Lower leg skin (tissue), 4 donors: ENCODE results near the gene LRP5. TPM values are rescaled to one million over a fixed set of nuclear protein-coding genes. Genes with fewer than 3 reads are reported as not detected.

Source experiments
- DNase-seq, 2 donors: peaks; one replicate each; pipeline ENCODE4 v3.0.0-alpha.2; 2019; ENCODE audit warnings: low spot score in 2 of 2
- H3K4me3 ChIP-seq: fragments of 200-600 bp; sonication (generic); 2 replicates; pipeline ENCODE4 v1.5.1; 2017; ENCODE audit warnings: mild to moderate bottlenecking, low read depth; ENCODE audit not compliant: poor library complexity, severe bottlenecking
- CTCF ChIP-seq, 3 donors: fragments of 450-650 bp; IDR thresholded peaks; one replicate each; pipeline ENCODE4 v1.5.1; 2016; ENCODE audit warnings: antibody characterized with exemption in 3 of 3, mild to moderate bottlenecking in 3 of 3, moderate library complexity in 2 of 3
- POLR2A ChIP-seq, 2 donors: fragments of 450-650 bp; IDR thresholded peaks; one replicate each; pipeline ENCODE4 v1.6.1; 2016 to 2017; ENCODE audit warnings: antibody characterized with exemption in 2 of 2, mild to moderate bottlenecking in 1 of 2, moderate library complexity in 1 of 2
- WGBS, 2 donors: methylation state at CpG; one replicate each; pipeline ENCODE4 v1.1.5; 2018; 5-methylcytosine and 5-hydroxymethylcytosine counted together
- intact Hi-C: fragments of 100-400 bp; cut with DNase I; formaldehyde crosslinking; loops from one replicate; pipeline ENCODE4 v1.15.0; 2023; ENCODE audit warnings: low total_unique reads
- total RNA-seq, 4 donors: library from RNA; depleted of rRNA; stranded (reverse); fragments of >200 nt; gene quantifications; one replicate each; pipeline ENCODE4 v1.1.0, GENCODE V29; 2016

LRP5 gene
- total RNA-seq, 4 donors from 2014 or later = 25.0 to 53.5 (median 29.3) TPM

GRCh38 chr11:68406324-68407313 is 94.2 kb downstream of the LRP5 start:
- WGBS, 2 donors = 87 to 90% methylated on average over 33 to 34 of the region's 34 CpGs
- intact Hi-C loops = no loop called here
- no peak for DNase-seq
- no peak for TF ChIP-seq POLR2A (IDR thresholded peaks at IDR 0.05)
- no peak overlapping the region for H3K4me3 ChIP-seq

- no peak overlapping the region for H3K4me3 ChIP-seq
- DNase-seq = no peak
- WGBS, 2 donors = 94 to 97% methylated on average over 9 of the region's 9 CpGs
- TF ChIP-seq CTCF (IDR thresholded peaks at IDR 0.05) (no peak), POLR2A (IDR thresholded peaks at IDR 0.05) (no peak)
- intact Hi-C loops = no loop called here
Observed at GRCh38 chr11:68408512-68408911, 96.1 kb downstream of the LRP5 start.

- no peak for TF ChIP-seq POLR2A (IDR thresholded peaks at IDR 0.05)
- TF ChIP-seq CTCF (IDR thresholded peaks at IDR 0.05) = no peak
- 87 to 89% methylated on average over 23 to 30 of the region's 30 CpGs for WGBS, 2 donors
- no peak for DNase-seq
- no peak overlapping the region for H3K4me3 ChIP-seq
- intact Hi-C loops = no loop called here
Observed at GRCh38 chr11:68409748-68410344, 97.5 kb downstream of the LRP5 start.

- 84 to 87% methylated on average over 13 to 17 of the region's 17 CpGs for WGBS, 2 donors
- H3K4me3 ChIP-seq = no peak overlapping the region
- intact Hi-C loops = no loop called here
- TF ChIP-seq POLR2A (IDR thresholded peaks at IDR 0.05) = no peak
- TF ChIP-seq CTCF (IDR thresholded peaks at IDR 0.05) = no peak
- DNase-seq = no peak
Observed at GRCh38 chr11:68411501-68411991, 99.2 kb downstream of the LRP5 start.

- intact Hi-C loops = no loop called here
- DNase-seq = peak; percentile 74 to 92
- no peak overlapping the region for H3K4me3 ChIP-seq
- 82 to 83% methylated on average over 24 of the region's 24 CpGs for WGBS, 2 donors
- TF ChIP-seq POLR2A (IDR thresholded peaks at IDR 0.05) = no peak
- TF ChIP-seq CTCF (IDR thresholded peaks at IDR 0.05) = no peak
Observed at GRCh38 chr11:68412593-68413475, 100.4 kb downstream of the LRP5 start.
